ENCODE data around the gene DBET. TPM values are rescaled to one million over a fixed set of nuclear protein-coding genes. Genes with fewer than 3 reads are reported as not detected.
"Not testable (repeated sequence)": the region's sequence is repeated elsewhere in the genome, so short reads cannot be mapped to it uniquely, and the experiment has no call there.

Gene DBET
- total RNA-seq, 4 donors from 2014 or later, result not detected

- TF ChIP-seq CTCF (IDR thresholded peaks at IDR 0.05) (no peak), POLR2A (IDR thresholded peaks at IDR 0.05) (no peak), EP300 (IDR thresholded peaks at IDR 0.05) (no peak)
- Histone ChIP-seq H3K4me3 (no peak overlapping the region), H3K9me3 (peaks cover 0 to 6% (median 0%) of the 10 kb centered on the region in 4 donors), H3K36me3 (no peaks in the 10 kb centered on the region), H3K27me3 (peaks cover 0 to 79% of the 10 kb centered on the region in 2 donors), H3K27ac (no peak overlapping the region), H3K4me1 (peaks cover 0 to 59% (median 6%) of the 10 kb centered on the region in 4 donors)
- no peak for DNase-seq (ENCODE audit: low spot score in 2 of 2)
- WGBS, 2 donors, result 2 to 10% methylated on average over 31 to 33 of the region's 62 CpGs
Observed at GRCh38 chr4:190017357-190018200, 46.7 kb upstream of the DBET start.

GRCh38 chr4:190018201-190018920 is 45.9 kb upstream of the DBET start:
- no peak for TF ChIP-seq EP300 (IDR thresholded peaks at IDR 0.05)
- TF ChIP-seq POLR2A (IDR thresholded peaks at IDR 0.05), result no peak
- TF ChIP-seq CTCF (IDR thresholded peaks at IDR 0.05), result no peak
- Histone ChIP-seq H3K4me1 (peaks cover 0 to 63% (median 6%) of the 10 kb centered on the region in 4 donors), H3K9me3 (peaks cover 0 to 5% (median 0%) of the 10 kb centered on the region in 4 donors), H3K36me3 (no peaks in the 10 kb centered on the region), H3K27ac (no peak overlapping the region), H3K27me3 (peaks cover 0 to 75% of the 10 kb centered on the region in 2 donors), H3K4me3 (no peak overlapping the region)
- 8 to 11% methylated on average over 33 to 38 of the region's 38 CpGs for WGBS, 2 donors
- DNase-seq (ENCODE audit: low spot score in 2 of 2), result no peak

DNA sequence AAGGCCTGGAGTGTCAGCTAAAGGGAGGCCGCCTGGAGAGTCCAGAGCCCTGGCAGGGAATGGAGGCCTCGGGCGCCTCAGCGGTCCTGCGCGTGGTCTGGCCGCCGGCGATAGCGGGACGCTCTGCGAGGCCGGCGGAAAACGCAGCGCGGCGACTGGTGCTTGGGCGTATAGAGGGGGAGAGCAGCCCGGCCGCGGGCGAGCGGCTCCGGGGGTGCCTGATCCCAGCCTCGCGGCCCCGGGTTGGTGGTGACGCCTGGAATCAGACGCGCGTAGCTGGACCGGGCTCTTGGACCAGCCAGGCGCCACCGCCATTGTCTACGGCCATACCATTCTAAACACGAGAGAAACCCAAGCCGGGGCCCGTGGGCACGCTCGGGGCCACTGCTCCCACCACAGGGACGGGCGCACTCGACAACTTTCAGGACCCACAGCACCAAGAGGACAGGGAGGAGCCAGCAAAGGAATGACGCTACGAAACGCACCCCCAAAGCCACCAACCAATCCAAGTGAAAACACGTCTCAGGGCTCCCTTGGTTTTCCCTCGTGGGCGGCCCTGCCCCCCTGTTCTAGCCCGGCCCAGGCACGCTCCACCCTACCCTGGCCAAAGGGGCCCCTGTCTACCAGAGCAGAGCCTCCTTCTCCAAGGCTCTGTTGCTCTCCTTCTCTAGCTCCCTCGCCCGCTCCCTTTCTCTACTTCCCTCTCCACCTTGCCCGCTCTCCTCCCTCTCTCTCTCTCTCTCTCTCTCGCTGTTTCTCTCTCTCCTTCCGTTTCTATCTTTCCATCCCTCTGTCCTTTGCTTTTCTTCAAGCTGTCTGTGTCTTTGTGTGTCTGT is 45.1 kb upstream of the DBET start:
- peaks cover 0 to 63% (median 6%) of the 10 kb centered on the region in 4 donors for H3K4me1 ChIP-seq
- peaks cover 0 to 1% (median 0%) of the 10 kb centered on the region in 4 donors for H3K9me3 ChIP-seq
- H3K27ac ChIP-seq, result no peak overlapping the region
- H3K36me3 ChIP-seq, result no peaks in the 10 kb centered on the region
- H3K4me3 ChIP-seq, result peak overlapping the region in 1 of 4 donors; percentile 12
- 5 to 7% methylated on average over 34 to 37 of the region's 57 CpGs for WGBS, 2 donors
- DNase-seq (ENCODE audit: low spot score in 2 of 2), result no peak
- no peak for TF ChIP-seq CTCF (IDR thresholded peaks at IDR 0.05)
- TF ChIP-seq POLR2A (IDR thresholded peaks at IDR 0.05), result no peak
- TF ChIP-seq EP300 (IDR thresholded peaks at IDR 0.05), result no peak
- H3K27me3 ChIP-seq, result peaks cover 0 to 77% of the 10 kb centered on the region in 2 donors

DNA sequence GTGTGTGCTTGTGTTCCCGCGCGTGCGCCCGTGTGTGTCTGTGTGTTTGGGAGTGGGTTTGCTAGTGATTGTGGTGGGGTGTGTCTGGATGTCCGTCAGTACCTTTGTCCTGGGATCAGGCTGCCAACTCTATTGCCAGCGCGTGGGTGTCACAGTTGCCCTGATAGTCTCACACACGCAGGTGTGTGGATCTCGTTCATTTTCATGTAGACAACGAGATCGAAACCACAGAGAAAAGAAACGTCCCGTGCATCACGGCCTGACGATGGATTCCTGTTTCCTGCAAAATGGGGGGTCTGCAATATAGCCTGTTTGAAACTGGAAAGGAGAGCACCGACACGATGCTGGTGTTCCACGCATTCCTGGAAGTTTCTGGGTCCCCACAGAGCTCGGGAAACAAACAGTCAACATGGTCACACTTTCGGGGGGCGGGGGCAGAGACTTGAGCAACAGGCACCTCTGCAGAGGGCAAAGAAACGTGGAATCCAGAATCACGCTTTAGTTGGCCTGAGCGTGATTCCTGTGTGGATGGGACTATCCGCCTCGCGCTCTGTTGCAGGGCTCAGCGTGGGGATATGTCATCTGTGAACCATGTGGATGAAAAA is 44.3 kb upstream of the DBET start:
- not testable (repeated sequence) for H3K36me3 ChIP-seq; H3K27ac ChIP-seq; H3K9me3 ChIP-seq; H3K4me3 ChIP-seq; DNase-seq (ENCODE audit: low spot score in 2 of 2)
- H3K27me3 ChIP-seq, result peaks cover 0 to 70% of the 10 kb centered on the region in 2 donors
- WGBS, 2 donors, result 19 to 20% methylated on average over 29 of the region's 29 CpGs
- H3K4me1 ChIP-seq, result peaks cover 0 to 59% (median 6%) of the 10 kb centered on the region in 4 donors

Measured in tibial nerve (tissue), 4 donors.